Chondrocyte (in vitro differentiated cells): ENCODE measurements around the gene SERPINE2. TPM values are rescaled to one million over a fixed set of nuclear protein-coding genes. Genes with fewer than 3 reads are reported as not detected.

Source experiments
- DNase-seq: peaks from one replicate; pipeline ENCODE4 v3.0.0; 2021; ENCODE audit warnings: mixed read lengths, low spot score
- H3K27ac Mint-ChIP-seq: one replicate; pipeline ENCODE4 v1.8.0; 2021; ENCODE audit warnings: mild to moderate bottlenecking, moderate library complexity, mixed read lengths; ENCODE audit not compliant: unreplicated experiment
- H3K27me3 Mint-ChIP-seq: 2 replicates; pipeline ENCODE4 v1.8.0; 2021; ENCODE audit warnings: low read depth, mixed read lengths
- H3K36me3 Mint-ChIP-seq: 2 replicates; pipeline ENCODE4 v1.8.0; 2021; ENCODE audit warnings: low read depth, mixed read lengths
- H3K4me1 Mint-ChIP-seq: 2 replicates; pipeline ENCODE4 v1.8.0; 2021; ENCODE audit warnings: low read depth, mild to moderate bottlenecking, mixed read lengths
- H3K4me3 Mint-ChIP-seq: one replicate; pipeline ENCODE4 v1.8.0; 2021; ENCODE audit warnings: mild to moderate bottlenecking, moderate library complexity, mixed read lengths; ENCODE audit not compliant: unreplicated experiment
- H3K9me3 Mint-ChIP-seq: 2 replicates; pipeline ENCODE4 v1.8.0; 2021; ENCODE audit warnings: low read depth, mixed read lengths
- long read RNA-seq: library from polyadenylated mRNA; stranded (forward); transcript quantifications from one replicate; pipeline ENCODE4 v2.0.0, GENCODE V29; 2021
- total RNA-seq: library from RNA; stranded (reverse); gene quantifications from 3 replicates; pipeline ENCODE4 v1.2.1, GENCODE V29; 2021
- TF ChIP-seq, protein P1 (sequence below): fragments of 200-600 bp; sonication (generic); IDR thresholded peaks from 2 replicates; pipeline ENCODE4 v1.5.0; 2021; ENCODE audit warnings: antibody characterized with exemption, mild to moderate bottlenecking, moderate library complexity

SERPINE2 gene, protein sequence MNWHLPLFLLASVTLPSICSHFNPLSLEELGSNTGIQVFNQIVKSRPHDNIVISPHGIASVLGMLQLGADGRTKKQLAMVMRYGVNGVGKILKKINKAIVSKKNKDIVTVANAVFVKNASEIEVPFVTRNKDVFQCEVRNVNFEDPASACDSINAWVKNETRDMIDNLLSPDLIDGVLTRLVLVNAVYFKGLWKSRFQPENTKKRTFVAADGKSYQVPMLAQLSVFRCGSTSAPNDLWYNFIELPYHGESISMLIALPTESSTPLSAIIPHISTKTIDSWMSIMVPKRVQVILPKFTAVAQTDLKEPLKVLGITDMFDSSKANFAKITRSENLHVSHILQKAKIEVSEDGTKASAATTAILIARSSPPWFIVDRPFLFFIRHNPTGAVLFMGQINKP
- total RNA-seq: 46.9 to 61.0 TPM (median 48.4 TPM) in 3 replicates
- long read RNA-seq, transcript SERPINE2-202 (9 exons, 2,161 nt): major isoform, 89 of 110 reads
- long read RNA-seq, transcript SERPINE2-201 (9 exons, 2,195 nt): minor isoform, 12 of 110 reads
- long read RNA-seq, partial matches to known transcripts: 1 of 110 reads
- long read RNA-seq, other reads (novel, unspliced or antisense): 5 of 110 reads

DNA sequence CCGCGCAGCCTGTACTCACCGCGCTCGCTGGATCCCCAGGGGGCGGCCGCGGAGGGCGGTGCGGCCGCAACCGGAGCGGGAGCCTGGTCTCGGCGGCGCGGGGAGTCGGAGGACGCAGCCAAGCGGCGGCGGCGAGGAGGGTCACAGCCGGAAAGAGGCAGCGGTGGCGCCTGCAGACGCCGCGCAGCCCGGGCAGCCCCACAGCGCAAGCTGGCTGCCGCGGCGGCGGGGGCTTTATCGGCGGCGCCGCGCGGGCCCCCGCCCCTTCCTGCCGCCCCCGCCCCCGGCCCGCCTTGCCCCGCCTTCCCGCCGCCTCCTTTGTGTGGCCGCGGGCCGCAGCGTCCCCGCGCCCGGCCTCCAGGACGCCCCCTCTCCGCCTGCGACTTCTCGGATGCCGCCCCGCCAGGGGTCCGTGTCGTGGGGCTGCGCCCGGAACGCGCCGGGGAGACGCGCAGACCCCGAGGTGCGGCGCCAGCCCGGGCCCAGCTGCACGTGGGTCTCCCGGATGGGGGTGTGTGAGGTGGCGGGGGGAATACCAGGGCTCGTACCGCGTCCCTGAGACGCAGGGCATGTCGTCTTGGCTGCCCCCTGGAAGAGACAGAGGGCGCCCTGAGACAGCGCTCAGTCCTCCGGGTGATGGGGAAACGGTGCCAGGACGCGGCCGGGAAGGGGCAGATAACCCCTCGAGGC, at the start of gene SERPINE2:
TSS of gene SERPINE2 (minus strand) at position 207 of the 690 bp plus-strand sequence. CDS start 37,386 bp downstream, outside the sequence.
- TF ChIP-seq, protein P1, sequence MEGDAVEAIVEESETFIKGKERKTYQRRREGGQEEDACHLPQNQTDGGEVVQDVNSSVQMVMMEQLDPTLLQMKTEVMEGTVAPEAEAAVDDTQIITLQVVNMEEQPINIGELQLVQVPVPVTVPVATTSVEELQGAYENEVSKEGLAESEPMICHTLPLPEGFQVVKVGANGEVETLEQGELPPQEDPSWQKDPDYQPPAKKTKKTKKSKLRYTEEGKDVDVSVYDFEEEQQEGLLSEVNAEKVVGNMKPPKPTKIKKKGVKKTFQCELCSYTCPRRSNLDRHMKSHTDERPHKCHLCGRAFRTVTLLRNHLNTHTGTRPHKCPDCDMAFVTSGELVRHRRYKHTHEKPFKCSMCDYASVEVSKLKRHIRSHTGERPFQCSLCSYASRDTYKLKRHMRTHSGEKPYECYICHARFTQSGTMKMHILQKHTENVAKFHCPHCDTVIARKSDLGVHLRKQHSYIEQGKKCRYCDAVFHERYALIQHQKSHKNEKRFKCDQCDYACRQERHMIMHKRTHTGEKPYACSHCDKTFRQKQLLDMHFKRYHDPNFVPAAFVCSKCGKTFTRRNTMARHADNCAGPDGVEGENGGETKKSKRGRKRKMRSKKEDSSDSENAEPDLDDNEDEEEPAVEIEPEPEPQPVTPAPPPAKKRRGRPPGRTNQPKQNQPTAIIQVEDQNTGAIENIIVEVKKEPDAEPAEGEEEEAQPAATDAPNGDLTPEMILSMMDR: peak; percentile 78
- DNase-seq: no peak
- H3K9me3 Mint-ChIP-seq: no peaks in the 10 kb centered on the region
- peaks cover 20% of the 10 kb centered on the region for H3K4me1 Mint-ChIP-seq
- H3K27me3 Mint-ChIP-seq: no peaks in the 10 kb centered on the region
- H3K36me3 Mint-ChIP-seq: no peaks in the 10 kb centered on the region
- H3K4me3 Mint-ChIP-seq: peak within 1 kb of the TSS; percentile 90
- no peak within 1 kb of the TSS for H3K27ac Mint-ChIP-seq

DNA sequence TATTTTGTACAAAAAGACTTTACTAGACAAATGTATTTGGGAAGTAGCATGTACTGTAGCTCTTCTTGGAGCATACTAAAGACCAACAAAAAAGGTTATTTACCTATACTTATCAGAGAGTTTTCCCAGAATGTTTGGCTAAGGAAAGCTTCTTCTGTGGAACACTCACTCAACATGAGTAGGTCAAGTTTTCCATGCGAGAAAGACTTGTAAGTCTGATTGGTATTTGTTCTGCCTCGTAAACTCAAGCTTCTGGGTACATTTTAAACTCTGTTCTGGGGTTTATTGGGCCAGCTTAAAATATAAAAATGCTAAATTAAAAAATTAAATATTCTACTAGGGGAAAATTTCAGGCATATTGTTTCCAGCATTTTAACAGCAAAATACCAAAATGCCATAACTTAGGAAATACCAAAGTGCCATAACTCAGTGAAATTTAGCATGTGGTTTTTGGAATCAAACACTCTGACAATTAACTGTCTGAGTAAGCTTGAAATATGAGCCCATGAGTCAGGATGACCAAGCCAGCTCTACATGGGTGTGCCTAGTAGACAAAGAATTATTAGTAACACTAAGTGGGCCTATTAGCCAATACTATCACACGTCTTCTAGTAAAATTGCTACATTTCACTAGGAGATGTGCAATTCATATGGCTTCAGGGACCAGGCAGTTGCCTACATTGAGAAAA, 47.3 kb upstream of the SERPINE2 start:
- H3K4me3 Mint-ChIP-seq: no peak overlapping the region
- H3K36me3 Mint-ChIP-seq: no peaks in the 10 kb centered on the region
- no peaks in the 10 kb centered on the region for H3K27me3 Mint-ChIP-seq

DNA sequence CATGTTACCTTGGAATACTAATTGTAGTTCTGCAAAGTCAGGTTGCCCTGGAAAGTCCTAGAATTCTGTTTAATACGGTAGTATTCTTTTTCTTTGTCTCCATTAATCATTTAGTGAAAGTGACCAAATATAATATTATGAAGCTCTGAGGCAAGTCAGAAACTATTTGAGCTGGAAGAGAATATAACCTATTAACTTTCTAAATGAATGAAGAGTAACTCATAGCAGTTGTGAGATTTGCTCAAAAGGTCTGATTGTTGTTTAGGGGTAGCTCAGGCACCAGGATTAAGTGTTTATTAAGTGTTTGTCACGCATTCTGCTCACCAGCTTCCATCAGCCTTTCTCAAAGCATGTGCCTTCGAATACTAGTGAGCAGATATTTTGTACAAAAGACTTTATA, 46.7 kb upstream of the SERPINE2 start:
- TF ChIP-seq, protein P1: no peak
- peaks cover 27% of the 10 kb centered on the region for H3K4me1 Mint-ChIP-seq
- H3K27ac Mint-ChIP-seq: peak overlapping the region; percentile 34
- no peak for DNase-seq
- H3K36me3 Mint-ChIP-seq: no peaks in the 10 kb centered on the region
- no peak overlapping the region for H3K4me3 Mint-ChIP-seq
- no peaks in the 10 kb centered on the region for H3K27me3 Mint-ChIP-seq
- no peaks in the 10 kb centered on the region for H3K9me3 Mint-ChIP-seq

More for the DNA sequence above, 47.3 kb upstream of the SERPINE2 start:
- H3K9me3 Mint-ChIP-seq: no peaks in the 10 kb centered on the region
- H3K4me1 Mint-ChIP-seq: peaks cover 27% of the 10 kb centered on the region
- no peak for DNase-seq
- H3K27ac Mint-ChIP-seq: peak overlapping the region; percentile 72
- TF ChIP-seq, protein P1: no peak

DNA sequence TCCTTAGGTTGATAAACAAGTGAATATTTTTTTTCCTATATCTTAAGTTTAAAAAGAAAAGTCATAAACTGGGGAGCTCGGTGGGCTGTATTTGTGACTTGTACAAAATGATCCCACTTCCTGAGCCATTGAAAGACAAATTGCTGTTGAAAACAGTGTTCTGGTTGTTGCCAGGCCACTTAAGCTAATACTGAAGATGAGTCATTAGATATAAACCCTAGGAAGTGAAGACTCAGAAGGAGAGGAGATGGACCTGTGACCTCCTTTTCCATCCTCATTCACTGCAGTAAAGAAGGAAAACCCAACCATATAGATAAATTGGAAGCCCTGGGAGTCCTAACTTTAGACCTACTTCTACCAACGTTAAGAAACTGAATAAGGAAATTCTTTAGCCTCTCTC, 46.2 kb upstream of the SERPINE2 start:
- Mint-ChIP-seq H3K36me3 (no peaks in the 10 kb centered on the region), H3K27ac (peak overlapping the region; percentile 34), H3K27me3 (no peaks in the 10 kb centered on the region), H3K9me3 (no peaks in the 10 kb centered on the region), H3K4me3 (no peak overlapping the region), H3K4me1 (peaks cover 27% of the 10 kb centered on the region)
- TF ChIP-seq, protein P1: no peak
- no peak for DNase-seq
